H9 (cell line): ENCODE results near the gene ACP6. TPM values are rescaled to one million over a fixed set of nuclear protein-coding genes. Genes with fewer than 3 reads are reported as not detected.

Experiments
- DNase-seq: peaks from one replicate; pipeline ENCODE4 v3.0.0-alpha.2; 2017
- H2AFZ ChIP-seq: one replicate; pipeline ENCODE4 v1.6.1; 2013; ENCODE audit warnings: mild to moderate bottlenecking, low read length, control low read depth, moderate library complexity
- H2AK5ac ChIP-seq: 2 replicates; pipeline ENCODE4 v1.6.1; 2013; ENCODE audit warnings: low read length, control low read depth, mixed read lengths; ENCODE audit not compliant: insufficient read length
- H2BK120ac ChIP-seq: one replicate; pipeline ENCODE4 v1.6.1; 2013; ENCODE audit warnings: low read depth, mild to moderate bottlenecking, low read length, control low read depth, inconsistent platforms; ENCODE audit not compliant: poor library complexity, severe bottlenecking
- H2BK12ac ChIP-seq: 2 replicates; pipeline ENCODE4 v1.6.1; 2013; ENCODE audit warnings: low read length, control low read depth, mixed read lengths, low read depth; ENCODE audit not compliant: insufficient read length
- H2BK15ac ChIP-seq: 2 replicates; pipeline ENCODE4 v1.6.1; 2013; ENCODE audit warnings: low read depth, low read length, control low read depth
- H2BK20ac ChIP-seq: one replicate; pipeline ENCODE4 v1.6.1; 2013; ENCODE audit warnings: low read depth, mild to moderate bottlenecking, low read length, control low read depth, inconsistent platforms; ENCODE audit not compliant: poor library complexity, severe bottlenecking
- H2BK5ac ChIP-seq: 2 replicates; pipeline ENCODE4 v1.6.1; 2013; ENCODE audit warnings: low read length, control low read depth, mixed read lengths; ENCODE audit not compliant: insufficient read length
- H3K14ac ChIP-seq: 2 replicates; pipeline ENCODE4 v1.6.1; 2013; ENCODE audit warnings: low read length, control low read depth; ENCODE audit not compliant: insufficient read depth
- H3K18ac ChIP-seq: 2 replicates; pipeline ENCODE4 v1.6.1; 2013; ENCODE audit warnings: low read depth, mild to moderate bottlenecking, mixed read lengths, low read length, control low read depth; ENCODE audit not compliant: insufficient read length
- H3K23ac ChIP-seq: 2 replicates; pipeline ENCODE4 v1.6.1; 2013; ENCODE audit warnings: low read length, control low read depth, mixed read lengths, low read depth; ENCODE audit not compliant: insufficient read length
- H3K23me2 ChIP-seq: 2 replicates; pipeline ENCODE4 v1.6.1; 2013; ENCODE audit warnings: low read depth, mild to moderate bottlenecking, mixed read lengths, low read length, control low read depth; ENCODE audit not compliant: insufficient read length, poor library complexity, severe bottlenecking
- H3K27ac ChIP-seq: 2 replicates; pipeline ENCODE4 v1.5.1; 2013; ENCODE audit warnings: low read length, control low read depth, mixed read lengths, low read depth; ENCODE audit not compliant: insufficient read length
- H3K27me3 ChIP-seq: 2 replicates; pipeline ENCODE4 v1.6.1; 2013; ENCODE audit warnings: low read length, control low read depth, inconsistent platforms; ENCODE audit not compliant: insufficient read depth
- H3K4ac ChIP-seq: 2 replicates; pipeline ENCODE4 v1.6.1; 2013; ENCODE audit warnings: low read depth, mild to moderate bottlenecking, control low read depth, inconsistent platforms, low read length, moderate library complexity
- H3K4me1 ChIP-seq: 2 replicates; pipeline ENCODE4 v1.6.1; 2013; ENCODE audit warnings: low read length, control low read depth, inconsistent platforms; ENCODE audit not compliant: insufficient read depth
- H3K4me2 ChIP-seq: 2 replicates; pipeline ENCODE4 v1.6.1; 2013; ENCODE audit warnings: low read length, control low read depth, mixed read lengths; ENCODE audit not compliant: insufficient read length, insufficient read depth
- H3K56ac ChIP-seq: 2 replicates; pipeline ENCODE4 v1.6.1; 2013; ENCODE audit warnings: low read depth, mild to moderate bottlenecking, mixed read lengths, low read length, control low read depth; ENCODE audit not compliant: insufficient read length
- H3K79me1 ChIP-seq: 2 replicates; pipeline ENCODE4 v1.6.1; 2013; ENCODE audit warnings: low read depth, mild to moderate bottlenecking, moderate library complexity, low read length, control low read depth, inconsistent platforms; ENCODE audit not compliant: insufficient read depth, poor library complexity, severe bottlenecking
- H3K79me2 ChIP-seq: 2 replicates; pipeline ENCODE4 v1.6.1; 2013; ENCODE audit warnings: low read length, control low read depth, inconsistent platforms; ENCODE audit not compliant: insufficient read depth
- H3K9ac ChIP-seq: 2 replicates; pipeline ENCODE4 v1.6.1; 2013; ENCODE audit warnings: low read length, control low read depth, mixed read lengths; ENCODE audit not compliant: insufficient read length; ENCODE audit errors: extremely low read depth
- H3K9me3 ChIP-seq: one replicate; pipeline ENCODE4 v1.6.1; 2013; ENCODE audit warnings: low read depth, low read length, inconsistent platforms; ENCODE audit not compliant: control insufficient read depth
- H3T11ph ChIP-seq: one replicate; pipeline ENCODE4 v1.6.1; 2013; ENCODE audit warnings: mild to moderate bottlenecking, low read length, control low read depth, inconsistent platforms
- H4K20me1 ChIP-seq: one replicate; pipeline ENCODE4 v1.6.1; 2013; ENCODE audit not compliant: control insufficient read depth, insufficient read length, insufficient read depth
- H4K5ac ChIP-seq: 2 replicates; pipeline ENCODE4 v1.6.1; 2013; ENCODE audit warnings: low read depth, mild to moderate bottlenecking, mixed read lengths, low read length, control low read depth; ENCODE audit not compliant: insufficient read length
- H4K8ac ChIP-seq: replicated peaks from 2 replicates; pipeline ENCODE4 v1.6.1; 2013; ENCODE audit warnings: low read length, control low read depth, mixed read lengths, low read depth; ENCODE audit not compliant: insufficient read length
- H4K91ac ChIP-seq: 2 replicates; pipeline ENCODE4 v1.6.1; 2013; ENCODE audit warnings: low read depth, mild to moderate bottlenecking, moderate library complexity, mixed read lengths, low read length, control low read depth; ENCODE audit not compliant: insufficient read length
- H3K27ac Mint-ChIP-seq, 3 experiments: 2 replicates in 2 of 3; 3 replicates in 1 of 3; pipeline ENCODE4 v1.8.0; 2020 to 2021; ENCODE audit warnings: mixed read lengths in 3 of 3, mild to moderate bottlenecking in 1 of 3, moderate library complexity in 1 of 3
- H3K27me3 Mint-ChIP-seq: 2 replicates; pipeline ENCODE4 v1.8.0; 2021; ENCODE audit warnings: low read depth, mild to moderate bottlenecking, moderate library complexity, mixed read lengths
- H3K36me3 Mint-ChIP-seq, 3 experiments: 2 replicates in 2 of 3; 3 replicates in 1 of 3; pipeline ENCODE4 v1.8.0; 2020 to 2021; ENCODE audit warnings: low read depth in 3 of 3, mixed read lengths in 3 of 3; ENCODE audit not compliant: insufficient read depth in 1 of 3
- H3K4me1 Mint-ChIP-seq, 2 experiments: 2 replicates each; pipeline ENCODE4 v1.8.0; 2020; ENCODE audit warnings: mixed read lengths in 2 of 2
- H3K4me3 Mint-ChIP-seq, 2 experiments: 2 replicates in 1 of 2; 3 replicates in 1 of 2; pipeline ENCODE4 v1.8.0; 2020 to 2021; ENCODE audit warnings: mild to moderate bottlenecking in 2 of 2, mixed read lengths in 2 of 2, moderate library complexity in 1 of 2
- H3K9me3 Mint-ChIP-seq, 2 experiments: 2 replicates in 1 of 2; 3 replicates in 1 of 2; pipeline ENCODE4 v1.8.0; 2020; ENCODE audit warnings: mild to moderate bottlenecking in 2 of 2, mixed read lengths in 2 of 2, moderate library complexity in 1 of 2
- CTCF ChIP-seq: fragments of 200-600 bp; sonication (generic); conservative IDR thresholded peaks from 3 replicates; pipeline ENCODE4 v1.8.0; 2021; ENCODE audit warnings: antibody characterized with exemption, mild to moderate bottlenecking
- WGBS: extraction: QIAGEN DNeasy Blood & Tissue Kit; methylation state at CpG from one replicate; pipeline ENCODE4 v1.1.7; 2013; ENCODE audit warnings: missing lambda C conversion rate, low lambda C conversion rate, mixed read lengths; ENCODE audit not compliant: insufficient read length; ENCODE audit errors: extremely low coverage; 5-methylcytosine and 5-hydroxymethylcytosine counted together
- total RNA-seq: library from RNA; stranded (reverse); gene quantifications from 2 replicates; pipeline ENCODE4 v1.2.1, GENCODE V29; 2021

Gene ACP6
- total RNA-seq, 1 experiment from 2014 or later: 17.1 TPM

- no peak for DNase-seq
Observed at GRCh38 chr1:147635342-147635741, 35.0 kb downstream of the ACP6 start.

More at GRCh38 chr1:147635342-147635741, 35.0 kb downstream of the ACP6 start:
- H3K56ac ChIP-seq: no peak overlapping the region
- no peaks in the 10 kb centered on the region for H3K79me2 ChIP-seq
- H3T11ph ChIP-seq: no peak overlapping the region
- H3K27ac Mint-ChIP-seq: no peak overlapping the region
- WGBS: no CpG with 5 or more reads among the region's 1 CpG
- H3K9ac ChIP-seq: no peak overlapping the region
- H4K91ac ChIP-seq: no peak overlapping the region
- H2BK5ac ChIP-seq: no peak overlapping the region
- H3K23me2 ChIP-seq: no peaks in the 10 kb centered on the region
- no peak overlapping the region for H3K14ac ChIP-seq
- H3K79me1 ChIP-seq: no peaks in the 10 kb centered on the region
- no peak overlapping the region for H3K4me3 Mint-ChIP-seq
- H3K9me3 ChIP-seq: no peaks in the 10 kb centered on the region
- H2BK20ac ChIP-seq: no peak overlapping the region
- H3K18ac ChIP-seq: no peak overlapping the region
- no peak overlapping the region for H4K8ac ChIP-seq
- H2BK120ac ChIP-seq: no peak overlapping the region
- no peak overlapping the region for H4K5ac ChIP-seq
- no peaks in the 10 kb centered on the region; a peak in 1 of 5 replicates for H3K9me3 Mint-ChIP-seq
- H2BK15ac ChIP-seq: no peak overlapping the region
- H3K4ac ChIP-seq: no peak overlapping the region
- H2BK12ac ChIP-seq: no peak overlapping the region
- no peak overlapping the region for H2AFZ ChIP-seq
- no peak overlapping the region for H3K4me2 ChIP-seq
- H3K27me3 ChIP-seq: no peaks in the 10 kb centered on the region
- H2AK5ac ChIP-seq: no peak overlapping the region
- no peaks in the 10 kb centered on the region for H3K27me3 Mint-ChIP-seq
- no peaks in the 10 kb centered on the region for H3K4me1 ChIP-seq
- H3K23ac ChIP-seq: no peak overlapping the region
- H3K36me3 Mint-ChIP-seq: peaks cover 0 to 2% (median 0%) of the 10 kb centered on the region in 3 experiments; a peak in 2 of 7 replicates
- peaks cover under 1% of the 10 kb centered on the region in 2 experiments; a peak in 2 of 4 replicates for H3K4me1 Mint-ChIP-seq
- TF ChIP-seq CTCF: no peak
- H3K27ac ChIP-seq: no peak overlapping the region
- H4K20me1 ChIP-seq: no peaks in the 10 kb centered on the region
